ENCODE results near the gene FAM3D. TPM values are rescaled to one million over a fixed set of nuclear protein-coding genes. Genes with fewer than 3 reads are reported as not detected.

The FAM3D gene
- polyA plus RNA-seq, 1 of the 3 experiments (the other 2 are of a cell fraction) = not detected

DNA sequence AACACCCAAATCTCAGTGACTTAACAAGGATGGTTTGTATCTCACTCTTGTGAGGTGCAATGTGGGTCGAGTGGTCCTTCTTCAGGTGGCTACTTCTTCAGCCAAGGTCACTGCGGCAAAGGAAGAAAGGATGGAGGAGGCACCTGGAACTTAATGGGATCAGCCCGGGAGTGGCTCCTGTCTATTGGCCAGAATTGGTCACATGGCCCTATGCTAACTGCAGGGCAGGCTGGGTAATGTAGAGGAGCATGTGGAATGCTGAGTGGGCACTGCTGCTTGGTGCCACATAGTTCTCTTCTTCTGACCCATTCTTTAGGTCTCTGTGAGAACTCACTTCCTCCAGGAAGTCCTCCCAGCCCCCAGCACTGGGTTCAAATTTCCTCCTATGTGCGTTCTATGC lies 20.3 kb upstream of the FAM3D start (continued):
- TF ChIP-seq EZH2phosphoT487 (IDR thresholded peaks at IDR 0.05; ENCODE audit: borderline replicate concordance, low read depth) (no peak), FOXM1 (IDR thresholded peaks at IDR 0.05; ENCODE audit: low read depth) (no peak), NRF1 (IDR thresholded peaks at IDR 0.05; ENCODE audit: low read depth, low read length) (no peak), SIN3A (IDR thresholded peaks at IDR 0.05; ENCODE audit: borderline replicate concordance, low read depth, low read length) (no peak), ELF1 (IDR thresholded peaks at IDR 0.05) (no peak)
- TF ChIP-seq, protein P1, sequence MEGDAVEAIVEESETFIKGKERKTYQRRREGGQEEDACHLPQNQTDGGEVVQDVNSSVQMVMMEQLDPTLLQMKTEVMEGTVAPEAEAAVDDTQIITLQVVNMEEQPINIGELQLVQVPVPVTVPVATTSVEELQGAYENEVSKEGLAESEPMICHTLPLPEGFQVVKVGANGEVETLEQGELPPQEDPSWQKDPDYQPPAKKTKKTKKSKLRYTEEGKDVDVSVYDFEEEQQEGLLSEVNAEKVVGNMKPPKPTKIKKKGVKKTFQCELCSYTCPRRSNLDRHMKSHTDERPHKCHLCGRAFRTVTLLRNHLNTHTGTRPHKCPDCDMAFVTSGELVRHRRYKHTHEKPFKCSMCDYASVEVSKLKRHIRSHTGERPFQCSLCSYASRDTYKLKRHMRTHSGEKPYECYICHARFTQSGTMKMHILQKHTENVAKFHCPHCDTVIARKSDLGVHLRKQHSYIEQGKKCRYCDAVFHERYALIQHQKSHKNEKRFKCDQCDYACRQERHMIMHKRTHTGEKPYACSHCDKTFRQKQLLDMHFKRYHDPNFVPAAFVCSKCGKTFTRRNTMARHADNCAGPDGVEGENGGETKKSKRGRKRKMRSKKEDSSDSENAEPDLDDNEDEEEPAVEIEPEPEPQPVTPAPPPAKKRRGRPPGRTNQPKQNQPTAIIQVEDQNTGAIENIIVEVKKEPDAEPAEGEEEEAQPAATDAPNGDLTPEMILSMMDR (IDR thresholded peaks at IDR 0.05) = no peak
- TF ChIP-seq, protein P2, sequence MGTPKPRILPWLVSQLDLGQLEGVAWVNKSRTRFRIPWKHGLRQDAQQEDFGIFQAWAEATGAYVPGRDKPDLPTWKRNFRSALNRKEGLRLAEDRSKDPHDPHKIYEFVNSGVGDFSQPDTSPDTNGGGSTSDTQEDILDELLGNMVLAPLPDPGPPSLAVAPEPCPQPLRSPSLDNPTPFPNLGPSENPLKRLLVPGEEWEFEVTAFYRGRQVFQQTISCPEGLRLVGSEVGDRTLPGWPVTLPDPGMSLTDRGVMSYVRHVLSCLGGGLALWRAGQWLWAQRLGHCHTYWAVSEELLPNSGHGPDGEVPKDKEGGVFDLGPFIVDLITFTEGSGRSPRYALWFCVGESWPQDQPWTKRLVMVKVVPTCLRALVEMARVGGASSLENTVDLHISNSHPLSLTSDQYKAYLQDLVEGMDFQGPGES (IDR thresholded peaks at IDR 0.05; ENCODE audit: low read depth, low read length) = no peak

DNA sequence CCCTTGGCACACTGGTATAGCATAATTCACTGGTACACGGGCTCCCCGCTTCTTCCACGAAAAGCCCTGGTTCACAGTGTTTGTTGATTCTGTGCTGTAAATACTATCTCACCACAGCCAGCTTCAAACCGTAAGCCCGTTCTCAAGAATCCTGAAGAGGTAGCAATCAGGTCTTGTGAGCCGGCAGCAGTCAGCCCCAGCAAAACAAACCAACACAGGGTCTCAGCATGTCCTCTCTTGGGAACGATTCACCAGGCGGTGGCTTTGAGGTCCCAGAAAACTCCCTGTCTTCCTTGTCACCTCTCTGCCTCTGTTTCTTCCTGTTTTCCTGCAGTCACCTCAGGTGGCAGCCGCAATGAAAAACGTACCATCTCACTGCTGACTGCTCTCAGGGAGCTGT lies 19.1 kb upstream of the FAM3D start:
- Histone ChIP-seq H3F3A (replicated peaks; ENCODE audit: insufficient read depth) (no peaks in the 10 kb centered on the region), H3K27me3 (ENCODE audit: insufficient read depth) (no peaks in the 10 kb centered on the region), H3K4me2 (no peak overlapping the region), H3K27ac (ENCODE audit: low read depth in 2 of 2, low read length in 1 of 2) (no peak overlapping the region), H3K9me2 (no peaks in the 10 kb centered on the region), H3K9me3 (no peaks in the 10 kb centered on the region), H3K36me3 (replicated peaks in 1 of 2; ENCODE audit: control insufficient read depth in 1 of 2, insufficient read depth in 2 of 2, low read length in 1 of 2) (no peaks in the 10 kb centered on the region), H3K4me1 (ENCODE audit: control insufficient read depth in 1 of 2, insufficient read depth in 2 of 2, low read depth in 1 of 2, low read length in 1 of 2) (no peaks in the 10 kb centered on the region; a peak in 1 of 4 replicates), H3K9ac (no peak overlapping the region), H3K4me3 (ENCODE audit: low read depth in 2 of 2, low read length in 1 of 2) (no peak overlapping the region), H4K20me1 (ENCODE audit: insufficient read depth) (no peaks in the 10 kb centered on the region), H3K79me2 (ENCODE audit: insufficient read depth) (no peaks in the 10 kb centered on the region), H2AFZ (ENCODE audit: low read depth) (no peak overlapping the region)
- POLR2A ChIA-PET = interaction anchor here (0.6 kb wide), 1 partner anchor 433 kb away, joined by 3 read pairs; no protein-coding TSS in a partner anchor
- CTCF ChIA-PET = no interaction called here
- TF ChIP-seq, protein P3, sequence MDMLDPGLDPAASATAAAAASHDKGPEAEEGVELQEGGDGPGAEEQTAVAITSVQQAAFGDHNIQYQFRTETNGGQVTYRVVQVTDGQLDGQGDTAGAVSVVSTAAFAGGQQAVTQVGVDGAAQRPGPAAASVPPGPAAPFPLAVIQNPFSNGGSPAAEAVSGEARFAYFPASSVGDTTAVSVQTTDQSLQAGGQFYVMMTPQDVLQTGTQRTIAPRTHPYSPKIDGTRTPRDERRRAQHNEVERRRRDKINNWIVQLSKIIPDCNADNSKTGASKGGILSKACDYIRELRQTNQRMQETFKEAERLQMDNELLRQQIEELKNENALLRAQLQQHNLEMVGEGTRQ (IDR thresholded peaks at IDR 0.05; ENCODE audit: borderline replicate concordance, low read depth, low read length) = no peak
- TF ChIP-seq, protein P4, sequence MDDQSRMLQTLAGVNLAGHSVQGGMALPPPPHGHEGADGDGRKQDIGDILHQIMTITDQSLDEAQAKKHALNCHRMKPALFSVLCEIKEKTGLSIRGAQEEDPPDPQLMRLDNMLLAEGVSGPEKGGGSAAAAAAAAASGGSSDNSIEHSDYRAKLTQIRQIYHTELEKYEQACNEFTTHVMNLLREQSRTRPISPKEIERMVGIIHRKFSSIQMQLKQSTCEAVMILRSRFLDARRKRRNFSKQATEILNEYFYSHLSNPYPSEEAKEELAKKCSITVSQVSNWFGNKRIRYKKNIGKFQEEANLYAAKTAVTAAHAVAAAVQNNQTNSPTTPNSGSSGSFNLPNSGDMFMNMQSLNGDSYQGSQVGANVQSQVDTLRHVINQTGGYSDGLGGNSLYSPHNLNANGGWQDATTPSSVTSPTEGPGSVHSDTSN (IDR thresholded peaks at IDR 0.05) = no peak
- TF ChIP-seq CHD2 (IDR thresholded peaks at IDR 0.05; ENCODE audit: low read length, partially characterized antibody) = no peak
- TF ChIP-seq, protein P5, sequence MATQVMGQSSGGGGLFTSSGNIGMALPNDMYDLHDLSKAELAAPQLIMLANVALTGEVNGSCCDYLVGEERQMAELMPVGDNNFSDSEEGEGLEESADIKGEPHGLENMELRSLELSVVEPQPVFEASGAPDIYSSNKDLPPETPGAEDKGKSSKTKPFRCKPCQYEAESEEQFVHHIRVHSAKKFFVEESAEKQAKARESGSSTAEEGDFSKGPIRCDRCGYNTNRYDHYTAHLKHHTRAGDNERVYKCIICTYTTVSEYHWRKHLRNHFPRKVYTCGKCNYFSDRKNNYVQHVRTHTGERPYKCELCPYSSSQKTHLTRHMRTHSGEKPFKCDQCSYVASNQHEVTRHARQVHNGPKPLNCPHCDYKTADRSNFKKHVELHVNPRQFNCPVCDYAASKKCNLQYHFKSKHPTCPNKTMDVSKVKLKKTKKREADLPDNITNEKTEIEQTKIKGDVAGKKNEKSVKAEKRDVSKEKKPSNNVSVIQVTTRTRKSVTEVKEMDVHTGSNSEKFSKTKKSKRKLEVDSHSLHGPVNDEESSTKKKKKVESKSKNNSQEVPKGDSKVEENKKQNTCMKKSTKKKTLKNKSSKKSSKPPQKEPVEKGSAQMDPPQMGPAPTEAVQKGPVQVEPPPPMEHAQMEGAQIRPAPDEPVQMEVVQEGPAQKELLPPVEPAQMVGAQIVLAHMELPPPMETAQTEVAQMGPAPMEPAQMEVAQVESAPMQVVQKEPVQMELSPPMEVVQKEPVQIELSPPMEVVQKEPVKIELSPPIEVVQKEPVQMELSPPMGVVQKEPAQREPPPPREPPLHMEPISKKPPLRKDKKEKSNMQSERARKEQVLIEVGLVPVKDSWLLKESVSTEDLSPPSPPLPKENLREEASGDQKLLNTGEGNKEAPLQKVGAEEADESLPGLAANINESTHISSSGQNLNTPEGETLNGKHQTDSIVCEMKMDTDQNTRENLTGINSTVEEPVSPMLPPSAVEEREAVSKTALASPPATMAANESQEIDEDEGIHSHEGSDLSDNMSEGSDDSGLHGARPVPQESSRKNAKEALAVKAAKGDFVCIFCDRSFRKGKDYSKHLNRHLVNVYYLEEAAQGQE (IDR thresholded peaks at IDR 0.05; ENCODE audit: low read depth, low read length) = no peak
- no peak for TF ChIP-seq RXRA (IDR thresholded peaks at IDR 0.05; ENCODE audit: borderline replicate concordance, low read depth)
- TF ChIP-seq, protein P6, sequence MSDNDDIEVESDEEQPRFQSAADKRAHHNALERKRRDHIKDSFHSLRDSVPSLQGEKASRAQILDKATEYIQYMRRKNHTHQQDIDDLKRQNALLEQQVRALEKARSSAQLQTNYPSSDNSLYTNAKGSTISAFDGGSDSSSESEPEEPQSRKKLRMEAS (IDR thresholded peaks at IDR 0.05; ENCODE audit: low read depth) = no peak
- no peak for TF ChIP-seq YY1 (IDR thresholded peaks at IDR 0.05; ENCODE audit: low read depth)
- TF ChIP-seq GATA2 (CRISPR knock-in tag; IDR thresholded peaks at IDR 0.05) = no peak
- no peak for TF ChIP-seq NRF1 (IDR thresholded peaks at IDR 0.05; ENCODE audit: low read depth, low read length)
- TF ChIP-seq POLR2AphosphoS5 (IDR thresholded peaks at IDR 0.05; ENCODE audit: low read depth, low read length) = no peak
- TF ChIP-seq JUND (IDR thresholded peaks at IDR 0.05) = no peak
- WGBS (ENCODE audit: low lambda C conversion rate) = 78% methylated on average over 10 of the region's 10 CpGs
- no peak for DNase-seq

All from SK-N-SH (cell line).